GM18870 (cell line): ENCODE data around the gene AFF3.
"Not testable (repeated sequence)": the region's sequence is repeated elsewhere in the genome, so short reads cannot be mapped to it uniquely, and the experiment has no call there.

Source experiments
- ATAC-seq: cut with Tn5 transposase; IDR thresholded peaks from one replicate; pipeline ENCODE4 v1.9.1; 2021; ENCODE audit warnings: moderate library complexity; ENCODE audit not compliant: unreplicated experiment

AFF3 gene

DNA sequence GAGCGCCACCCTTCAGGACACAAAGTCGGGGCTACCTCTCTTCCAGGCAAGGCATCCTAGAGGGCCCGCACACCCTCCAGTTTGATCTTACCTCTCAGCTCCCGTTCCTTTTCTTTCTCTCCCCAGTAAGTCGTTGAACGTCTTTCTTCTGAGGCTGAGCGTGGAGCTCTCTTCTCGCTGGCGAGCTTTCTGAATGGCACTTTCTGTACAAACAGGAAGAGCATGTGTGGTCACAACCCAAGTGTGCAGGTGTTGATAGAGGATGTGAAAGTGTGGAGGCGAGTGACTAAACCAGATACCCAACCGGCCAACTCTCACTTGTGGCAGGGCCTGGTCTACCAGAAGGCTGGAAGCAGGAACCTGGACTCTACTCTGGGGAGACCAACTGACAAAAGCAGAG is at the start of gene AFF3:
AFF3 (minus strand) TSS at position 198 of the 400 bp plus-strand sequence. CDS start 38,136 bp downstream, outside the sequence.
- peak; percentile 98 for ATAC-seq

DNA sequence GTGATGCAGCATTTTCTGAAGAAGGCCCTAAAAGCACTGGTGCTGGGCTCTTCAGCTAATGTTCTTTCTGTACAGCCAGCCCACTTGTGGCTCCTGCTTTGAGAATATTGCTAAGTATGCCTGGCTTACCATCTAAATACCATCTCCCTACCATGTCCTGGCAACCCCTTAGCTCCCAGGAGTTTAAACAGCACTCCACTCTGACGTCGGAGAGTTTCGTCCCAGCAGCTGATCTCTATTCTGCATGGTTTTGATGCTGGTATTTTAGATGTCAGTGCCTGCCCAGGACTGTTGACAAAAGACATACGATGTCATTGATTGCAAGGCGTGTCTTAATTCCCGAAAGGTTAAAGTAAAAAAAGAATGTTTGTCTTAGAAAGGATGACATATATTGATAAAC is 47.0 kb upstream of the AFF3 start:
- no peak for ATAC-seq

DNA sequence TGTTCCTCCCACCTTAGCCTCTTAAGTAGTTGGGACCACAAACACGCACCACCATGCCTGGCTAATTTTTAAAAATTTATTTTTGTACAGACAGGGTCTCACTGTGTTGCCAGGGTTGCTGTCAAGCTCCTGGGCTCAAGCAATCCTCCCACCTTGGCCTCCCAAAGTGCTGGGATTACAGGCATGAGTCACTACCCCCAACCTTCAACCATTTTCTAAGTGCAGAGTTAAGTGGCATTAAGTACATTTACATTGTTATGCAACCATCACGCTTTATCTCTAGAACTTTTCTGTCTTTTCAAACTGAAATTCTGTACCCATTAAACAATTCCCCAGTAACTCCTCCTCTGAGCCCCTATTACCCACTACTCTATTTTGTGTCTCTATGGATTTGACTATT is 45.9 kb upstream of the AFF3 start:
- ATAC-seq: no peak

- ATAC-seq: no peak
Observed at GRCh38 chr2:100186126-100186525, 43.7 kb upstream of the AFF3 start.

DNA sequence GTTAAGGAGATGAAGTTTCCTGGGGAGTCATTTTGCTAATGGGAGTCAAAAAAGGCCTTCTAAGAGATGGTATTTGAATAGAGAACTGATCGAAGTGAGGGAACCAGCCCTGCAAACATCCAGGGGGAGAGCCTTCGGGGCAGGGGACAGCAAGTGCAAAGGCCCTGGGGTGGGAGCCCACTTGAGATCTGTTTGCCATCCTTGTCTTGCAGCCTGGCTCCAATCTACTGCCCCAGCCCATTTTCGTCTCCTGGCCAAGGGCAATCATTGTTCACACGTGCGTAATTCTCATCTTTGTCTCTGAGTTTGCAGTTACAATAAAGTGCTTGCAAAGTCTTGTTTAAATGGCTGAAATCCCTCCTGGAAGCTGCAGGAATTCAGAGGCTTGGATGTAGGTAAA is 43.1 kb upstream of the AFF3 start:
- ATAC-seq: no peak

DNA sequence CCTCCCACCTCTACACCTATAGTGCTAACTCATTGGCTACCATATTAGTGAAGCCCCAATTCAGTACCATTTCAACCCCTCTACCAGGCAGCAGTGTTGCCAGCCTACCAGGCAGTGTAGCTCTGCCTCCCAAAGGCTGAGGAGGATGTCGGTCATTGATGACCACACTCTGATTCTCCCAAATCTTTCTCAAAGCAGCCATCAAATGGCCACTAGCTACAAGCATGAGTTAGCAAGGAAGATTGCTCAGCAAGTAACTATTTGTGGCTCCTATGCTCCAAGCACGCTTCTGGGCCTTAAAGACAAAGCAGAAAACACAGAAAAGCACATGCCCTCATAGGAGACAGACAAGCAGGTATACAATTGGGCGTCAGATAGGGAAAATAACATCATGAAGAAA is 42.7 kb upstream of the AFF3 start:
- no peak for ATAC-seq

DNA sequence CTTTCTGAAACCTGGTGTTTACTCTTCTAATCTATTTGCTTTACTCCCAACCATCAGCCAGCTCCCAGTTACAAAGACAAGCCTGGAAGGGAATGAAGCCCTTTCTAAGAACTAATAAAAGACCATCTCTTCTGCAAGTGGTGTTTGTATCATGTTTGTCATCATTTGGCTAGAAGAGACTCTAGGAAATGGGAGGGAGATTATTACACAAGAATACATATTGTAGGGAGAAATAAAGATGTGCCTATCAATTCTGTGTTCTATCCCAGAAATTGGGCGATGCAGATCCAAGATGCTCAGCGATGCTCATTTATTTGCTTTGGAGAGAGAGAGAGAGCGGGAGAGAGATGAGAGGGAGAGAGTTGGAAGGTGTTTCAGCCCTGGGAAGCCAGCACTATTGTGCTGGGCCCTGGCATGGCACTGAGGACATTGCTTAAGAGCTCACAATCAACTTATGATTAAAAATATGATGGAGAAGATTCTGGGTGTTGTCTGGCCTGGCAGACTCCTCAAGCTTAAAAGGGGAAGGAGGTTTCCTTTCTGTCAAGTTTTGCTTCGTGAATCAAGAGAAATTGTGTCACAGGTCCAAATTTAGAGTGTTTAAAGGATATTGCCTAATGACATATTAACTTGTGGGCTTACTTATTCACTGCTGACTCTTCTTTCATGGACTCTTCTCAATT is 41.8 kb upstream of the AFF3 start:
- ATAC-seq: no peak

DNA sequence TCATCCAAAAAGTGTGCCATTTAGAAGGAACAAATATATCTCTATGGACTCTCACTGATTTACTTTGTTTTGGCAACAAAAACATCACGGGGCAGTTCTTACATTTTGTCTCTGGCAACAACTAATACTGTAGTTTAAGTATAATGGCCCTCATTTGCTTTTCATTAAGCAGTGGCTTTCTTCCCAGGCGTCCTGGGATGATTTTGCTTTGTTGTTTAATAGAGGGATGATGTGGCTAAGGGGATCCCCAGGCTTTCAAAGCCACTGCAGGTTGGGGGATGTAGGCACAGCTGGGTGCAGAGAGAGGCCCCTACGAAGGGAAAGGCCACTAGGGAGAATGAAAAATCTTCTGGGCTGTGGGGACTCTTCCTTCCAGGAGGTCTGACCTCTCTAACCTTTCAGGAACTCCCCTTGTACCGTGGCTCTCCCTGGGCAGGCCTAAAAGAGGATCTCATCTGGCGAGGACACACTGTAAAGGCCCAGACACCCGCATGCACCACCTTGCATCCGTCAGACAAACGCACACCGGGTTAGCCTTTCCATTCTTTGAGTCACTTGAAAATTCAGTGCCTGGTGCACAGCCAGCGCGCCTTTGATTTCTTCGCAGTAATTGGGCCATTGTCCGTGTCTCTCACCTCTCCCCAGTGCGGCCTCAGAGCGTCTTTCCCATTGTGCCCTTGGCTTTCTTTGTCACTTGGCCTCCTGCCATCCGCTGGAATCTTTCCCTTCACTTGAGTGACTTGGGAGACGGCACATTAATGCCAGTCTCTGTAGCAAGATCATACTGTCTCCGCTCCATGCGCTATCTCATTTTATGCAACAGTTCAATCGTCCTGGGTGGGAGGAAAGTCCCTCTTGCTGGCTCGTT is 40.3 kb upstream of the AFF3 start:
- no peak for ATAC-seq

DNA sequence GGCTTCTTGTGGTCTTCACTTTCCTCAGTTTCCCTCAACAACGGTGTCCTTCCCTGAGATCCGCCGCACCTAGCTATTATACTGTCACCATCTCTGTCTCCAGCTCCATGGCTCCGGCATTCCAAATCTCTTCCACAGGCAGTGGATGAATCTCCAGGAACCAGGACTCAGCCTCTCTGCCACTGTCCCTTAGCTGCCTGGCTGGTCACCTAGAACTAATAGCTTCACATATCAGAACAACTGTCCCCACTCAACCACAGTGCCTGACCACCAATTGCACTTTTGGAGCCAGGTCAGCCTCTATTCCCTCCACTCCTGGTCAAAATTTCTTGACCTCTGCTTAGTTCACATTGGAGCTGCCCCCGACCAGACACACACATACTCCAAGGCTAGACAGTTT is 38.1 kb upstream of the AFF3 start:
- ATAC-seq: no peak

DNA sequence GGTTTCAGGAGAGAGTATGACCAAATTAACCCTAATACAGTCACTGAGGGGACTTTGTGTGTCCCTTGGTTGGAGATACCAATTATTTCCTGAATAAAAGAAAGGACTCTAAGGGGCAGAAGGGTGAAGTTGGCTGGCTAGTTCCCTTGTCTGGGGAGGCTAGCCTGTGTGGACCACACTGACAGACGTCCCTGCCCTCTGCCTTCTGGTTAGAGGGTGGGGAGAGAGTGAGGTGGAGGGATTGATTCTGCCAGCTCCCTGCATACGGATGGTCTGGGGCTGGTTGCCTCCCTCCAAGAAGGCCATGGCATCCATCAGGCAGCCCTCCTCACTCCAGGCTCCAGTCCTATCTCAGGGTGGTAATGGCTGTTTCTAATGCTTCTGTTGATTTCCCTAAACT is 37.4 kb upstream of the AFF3 start:
- ATAC-seq: no peak

DNA sequence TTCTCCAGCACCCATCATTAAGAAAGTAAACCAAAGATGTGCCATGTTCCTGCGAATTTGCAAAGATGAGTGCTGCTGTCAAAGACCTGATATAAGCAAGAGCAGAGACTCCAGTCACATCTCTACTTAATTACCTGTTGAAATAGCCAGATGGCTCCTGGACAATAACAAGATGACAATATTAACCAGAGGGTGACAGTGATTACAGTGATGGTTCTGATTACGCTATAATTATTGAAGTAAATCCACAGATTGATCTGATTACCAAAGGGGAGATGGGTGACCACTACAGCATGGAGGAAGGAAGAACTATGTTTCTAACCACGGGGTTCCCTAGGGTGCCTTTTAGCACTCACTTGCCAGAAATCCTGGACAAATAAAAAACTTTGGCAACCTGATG is 36.5 kb upstream of the AFF3 start:
- ATAC-seq: no peak

DNA sequence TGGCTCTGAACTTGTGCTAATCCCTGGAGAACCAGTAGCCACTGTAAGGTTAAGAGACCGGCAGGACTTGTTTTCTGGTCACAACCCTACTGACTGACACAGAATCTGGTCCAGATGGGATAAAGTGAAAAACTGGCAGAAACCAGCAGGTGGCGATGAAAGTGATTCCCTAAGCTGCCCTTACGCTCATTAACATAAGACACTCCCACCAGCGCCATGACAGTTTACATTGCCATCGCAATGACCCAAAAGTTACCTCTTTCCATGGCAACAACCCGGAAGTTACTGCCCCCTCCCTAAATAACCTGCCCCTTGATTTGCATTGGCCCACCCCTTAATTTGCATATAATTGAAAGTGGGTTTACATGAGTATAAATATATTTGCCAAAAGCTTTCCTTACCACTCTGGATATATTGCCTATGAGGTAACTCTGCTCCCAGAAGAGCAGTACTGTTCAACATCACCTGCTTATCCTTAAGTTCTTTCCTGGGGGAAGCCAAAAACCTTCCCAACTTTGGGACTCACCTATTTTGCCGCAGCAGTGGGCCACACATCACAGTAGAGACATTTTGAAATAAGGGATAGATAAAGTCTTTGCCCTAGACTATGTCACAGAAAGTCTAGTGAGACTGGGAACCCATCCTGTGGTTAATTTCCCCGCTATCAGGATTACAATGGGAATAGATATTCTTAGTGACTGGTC is 35.8 kb upstream of the AFF3 start:
- ATAC-seq: no peak

GRCh38 chr2:100176925-100177324 is 34.5 kb upstream of the AFF3 start:
- ATAC-seq: no peak

GRCh38 chr2:100174026-100174431 is 31.6 kb upstream of the AFF3 start:
- ATAC-seq: no peak

DNA sequence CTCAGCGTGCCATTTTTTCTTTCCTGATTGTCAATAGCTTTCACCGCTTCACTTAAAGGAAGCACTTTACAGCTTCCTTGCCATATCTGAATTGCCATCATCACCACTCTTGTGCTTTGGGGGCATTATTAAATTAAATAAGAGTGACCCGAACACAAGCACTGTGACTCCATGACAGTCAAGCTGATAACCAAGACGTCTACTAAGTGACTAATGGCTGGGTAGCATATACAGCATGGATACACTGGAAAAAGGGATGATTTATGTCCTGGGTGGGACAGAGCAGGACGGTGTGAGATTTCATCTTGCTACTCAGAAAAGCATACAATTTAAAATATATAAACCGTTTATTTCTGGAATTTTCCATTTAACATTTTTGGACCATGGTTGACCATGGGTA is 24.3 kb upstream of the AFF3 start:
- ATAC-seq: no peak

- no peak for ATAC-seq
Observed at GRCh38 chr2:100163605-100164004, 21.2 kb upstream of the AFF3 start.

DNA sequence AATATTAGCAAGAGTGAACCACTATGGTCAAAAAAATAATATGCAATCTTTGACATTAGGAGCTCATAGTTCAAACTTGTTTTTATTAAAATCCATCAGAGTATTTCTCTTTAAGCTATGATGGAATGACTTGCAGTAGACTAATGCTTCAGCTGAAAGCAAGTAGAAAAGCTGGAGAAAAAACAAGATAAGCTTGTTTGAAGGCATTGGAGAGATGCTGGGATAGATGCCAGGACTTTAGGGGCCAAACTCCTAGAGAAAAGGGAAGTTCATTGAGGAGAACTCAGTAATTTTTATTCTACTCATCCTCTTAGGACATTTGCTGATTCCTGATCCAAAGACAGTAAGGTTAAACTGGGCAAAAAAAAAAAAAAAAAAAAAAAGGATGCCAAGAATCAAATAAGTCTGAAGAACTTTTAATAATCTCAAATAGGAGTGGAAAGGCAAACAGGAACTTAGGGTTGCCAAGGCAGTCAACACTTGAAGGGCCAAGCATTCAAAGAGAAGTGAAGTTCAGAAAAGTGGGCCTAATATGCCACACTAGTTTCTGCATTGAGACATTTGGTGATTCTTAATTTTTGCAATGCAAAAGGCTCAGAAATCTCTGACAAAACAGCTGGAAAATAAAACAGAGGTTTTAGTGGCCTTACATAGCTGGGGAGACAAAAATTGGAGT is 19.7 kb upstream of the AFF3 start:
- no peak for ATAC-seq

- no peak for ATAC-seq
Observed at GRCh38 chr2:100160396-100160795, 18.0 kb upstream of the AFF3 start.

- not testable (repeated sequence) for ATAC-seq
Observed at GRCh38 chr2:100151832-100152231, 9.4 kb upstream of the AFF3 start.

- ATAC-seq: no peak
Observed at GRCh38 chr2:100151310-100151709, 8.9 kb upstream of the AFF3 start.

DNA sequence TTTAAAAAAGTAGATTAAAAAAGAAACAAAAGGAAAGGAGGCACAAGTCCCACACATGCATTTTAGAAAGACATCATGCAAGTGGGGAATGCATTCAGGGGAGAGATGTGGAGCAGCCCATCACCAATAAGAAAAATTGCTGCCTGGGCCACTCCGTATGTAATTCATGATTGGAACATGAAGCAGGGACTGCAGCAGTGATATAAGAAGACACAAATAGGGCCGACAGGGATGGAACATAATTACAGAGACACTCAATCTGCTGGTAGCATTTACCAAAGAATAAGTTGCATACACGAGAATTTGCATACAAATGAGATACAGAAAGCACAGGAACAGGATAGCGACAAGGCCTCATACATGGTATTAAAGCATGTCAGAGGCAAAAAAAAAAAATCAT is 6.5 kb upstream of the AFF3 start:
- no peak for ATAC-seq
